Keratinocyte (primary cell): ENCODE data around the gene GHITM.

Experiments
- CTCF ChIP-seq, 3 experiments: IDR thresholded peaks in 1 of 3; conservative IDR thresholded peaks in 1 of 3; optimal IDR thresholded peaks in 1 of 3; 2 replicates in 2 of 3; 3 replicates in 1 of 3; pipeline versions ENCODE3 to v1.5.1; 2011; ENCODE audit warnings: low read length in 3 of 3, mild to moderate bottlenecking in 3 of 3, moderate library complexity in 2 of 3, control low read depth in 1 of 3, inconsistent platforms in 1 of 3; ENCODE audit not compliant: insufficient read depth in 2 of 3; ENCODE audit errors: extremely low read depth in 1 of 3
- EZH2 ChIP-seq: IDR thresholded peaks from one replicate; pipeline ENCODE4 v1.6.1; 2012; ENCODE audit warnings: inconsistent platforms, mild to moderate bottlenecking, low read length, moderate library complexity

- no peak for TF ChIP-seq CTCF (optimal IDR thresholded peaks at IDR 0.05 in 1 of 3, IDR thresholded peaks at IDR 0.05 in 1 of 3, conservative IDR thresholded peaks at IDR 0.05 in 1 of 3; ENCODE audit: extremely low read depth in 1 of 3, insufficient read depth in 2 of 3, low read length in 3 of 3)
- TF ChIP-seq EZH2: no peak
Observed at GRCh38 chr10:84181631-84182030, 42.3 kb downstream of the GHITM start.
